ENCODE data around the gene ADGRG4.

ADGRG4 gene

DNA sequence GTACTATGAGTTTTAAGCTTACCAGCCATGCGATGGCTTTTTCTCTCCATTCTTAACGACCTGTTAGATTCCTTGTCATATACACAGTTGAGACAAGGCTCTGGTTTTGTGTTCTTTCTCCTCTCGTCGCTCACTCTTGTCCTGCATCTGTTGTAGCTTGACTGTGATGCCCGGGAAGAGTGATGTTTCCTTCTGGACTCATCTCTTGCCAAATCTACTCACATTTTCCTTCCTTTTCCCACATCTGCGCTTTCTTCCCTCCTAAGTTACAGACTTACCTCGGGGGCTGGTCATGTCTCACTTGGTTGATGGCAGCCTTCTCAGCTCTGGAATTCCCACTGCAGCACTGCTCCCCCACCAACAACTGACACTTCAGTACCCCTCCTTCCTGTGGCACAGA lies 44.7 kb upstream of the ADGRG4 start:
- Histone ChIP-seq H3K4me3 (ENCODE audit: low read length, poor library complexity, severe bottlenecking) (no peak overlapping the region), H3K4me1 (ENCODE audit: insufficient read depth, low read length, poor library complexity, severe bottlenecking) (peaks cover 29% of the 10 kb centered on the region), H4K20me1 (ENCODE audit: insufficient read depth, low read length, poor library complexity, severe bottlenecking) (no peaks in the 10 kb centered on the region), H3K4me2 (ENCODE audit: low read depth, low read length, poor library complexity, severe bottlenecking) (no peak overlapping the region), H2AFZ (ENCODE audit: low read length) (no peak overlapping the region), H3K9ac (ENCODE audit: low read depth, low read length, poor library complexity, severe bottlenecking) (no peak overlapping the region), H3K9me2 (replicated peaks; ENCODE audit: low read depth, low read length) (no peaks in the 10 kb centered on the region), H3K27me3 (ENCODE audit: insufficient read depth, low read length, poor library complexity, severe bottlenecking) (no peaks in the 10 kb centered on the region), H3K36me3 (ENCODE audit: insufficient read depth, low read length) (no peaks in the 10 kb centered on the region), H3K79me2 (ENCODE audit: insufficient read depth, low read length) (peaks cover under 1% of the 10 kb centered on the region; the same call in 1 of the 2 replicates), H3K9me3 (ENCODE audit: insufficient read depth, low read depth, low read length) (no peaks in the 10 kb centered on the region), H3F3A (ENCODE audit: low read depth) (no peaks in the 10 kb centered on the region)
- TF ChIP-seq EZH2phosphoT487 (IDR thresholded peaks at IDR 0.05; ENCODE audit: borderline replicate concordance) = no peak
- TF ChIP-seq, protein P1, sequence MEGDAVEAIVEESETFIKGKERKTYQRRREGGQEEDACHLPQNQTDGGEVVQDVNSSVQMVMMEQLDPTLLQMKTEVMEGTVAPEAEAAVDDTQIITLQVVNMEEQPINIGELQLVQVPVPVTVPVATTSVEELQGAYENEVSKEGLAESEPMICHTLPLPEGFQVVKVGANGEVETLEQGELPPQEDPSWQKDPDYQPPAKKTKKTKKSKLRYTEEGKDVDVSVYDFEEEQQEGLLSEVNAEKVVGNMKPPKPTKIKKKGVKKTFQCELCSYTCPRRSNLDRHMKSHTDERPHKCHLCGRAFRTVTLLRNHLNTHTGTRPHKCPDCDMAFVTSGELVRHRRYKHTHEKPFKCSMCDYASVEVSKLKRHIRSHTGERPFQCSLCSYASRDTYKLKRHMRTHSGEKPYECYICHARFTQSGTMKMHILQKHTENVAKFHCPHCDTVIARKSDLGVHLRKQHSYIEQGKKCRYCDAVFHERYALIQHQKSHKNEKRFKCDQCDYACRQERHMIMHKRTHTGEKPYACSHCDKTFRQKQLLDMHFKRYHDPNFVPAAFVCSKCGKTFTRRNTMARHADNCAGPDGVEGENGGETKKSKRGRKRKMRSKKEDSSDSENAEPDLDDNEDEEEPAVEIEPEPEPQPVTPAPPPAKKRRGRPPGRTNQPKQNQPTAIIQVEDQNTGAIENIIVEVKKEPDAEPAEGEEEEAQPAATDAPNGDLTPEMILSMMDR (conservative IDR thresholded peaks at IDR 0.05; ENCODE audit: low read length) = no peak

DNA sequence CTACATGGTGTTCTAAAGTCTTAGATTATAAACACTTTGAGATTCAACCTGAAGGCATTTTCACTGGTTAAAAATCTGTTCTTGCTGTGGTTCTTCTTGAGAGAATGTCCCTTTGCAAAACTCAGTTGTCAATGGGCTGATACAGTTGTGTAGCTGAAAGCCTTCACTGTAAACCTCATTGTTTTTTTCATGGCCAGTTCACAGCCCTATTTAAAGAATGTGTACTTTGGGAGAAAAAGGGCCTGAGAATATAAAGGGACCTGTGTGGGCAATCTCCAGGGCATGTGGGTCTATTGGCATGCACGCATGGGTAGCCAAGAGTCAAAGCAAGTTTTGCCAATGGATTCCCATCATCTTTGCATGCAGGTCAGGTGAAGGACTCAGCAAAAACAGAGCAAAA lies 41.8 kb upstream of the ADGRG4 start:
- Histone ChIP-seq H3K27me3 (ENCODE audit: insufficient read depth, low read length, poor library complexity, severe bottlenecking) (no peaks in the 10 kb centered on the region), H3K9me2 (replicated peaks; ENCODE audit: low read depth, low read length) (no peaks in the 10 kb centered on the region), H3K4me1 (ENCODE audit: insufficient read depth, low read length, poor library complexity, severe bottlenecking) (peaks cover 30% of the 10 kb centered on the region), H3K79me2 (ENCODE audit: insufficient read depth, low read length) (no peaks in the 10 kb centered on the region), H4K20me1 (ENCODE audit: insufficient read depth, low read length, poor library complexity, severe bottlenecking) (no peaks in the 10 kb centered on the region), H3K36me3 (ENCODE audit: insufficient read depth, low read length) (no peaks in the 10 kb centered on the region), H3F3A (ENCODE audit: low read depth) (no peaks in the 10 kb centered on the region), H3K9ac (ENCODE audit: low read depth, low read length, poor library complexity, severe bottlenecking) (peak overlapping the region; percentile 24), H3K4me3 (ENCODE audit: low read length, poor library complexity, severe bottlenecking) (peak overlapping the region; percentile 40), H3K9me3 (ENCODE audit: insufficient read depth, low read depth, low read length) (no peaks in the 10 kb centered on the region), H3K4me2 (ENCODE audit: low read depth, low read length, poor library complexity, severe bottlenecking) (peak overlapping the region; percentile 57), H2AFZ (ENCODE audit: low read length) (peak overlapping the region; percentile 81)
- TF ChIP-seq, protein P1 (conservative IDR thresholded peaks at IDR 0.05; ENCODE audit: low read length) = no peak
- TF ChIP-seq EZH2phosphoT487 (IDR thresholded peaks at IDR 0.05; ENCODE audit: borderline replicate concordance) = no peak

DNA sequence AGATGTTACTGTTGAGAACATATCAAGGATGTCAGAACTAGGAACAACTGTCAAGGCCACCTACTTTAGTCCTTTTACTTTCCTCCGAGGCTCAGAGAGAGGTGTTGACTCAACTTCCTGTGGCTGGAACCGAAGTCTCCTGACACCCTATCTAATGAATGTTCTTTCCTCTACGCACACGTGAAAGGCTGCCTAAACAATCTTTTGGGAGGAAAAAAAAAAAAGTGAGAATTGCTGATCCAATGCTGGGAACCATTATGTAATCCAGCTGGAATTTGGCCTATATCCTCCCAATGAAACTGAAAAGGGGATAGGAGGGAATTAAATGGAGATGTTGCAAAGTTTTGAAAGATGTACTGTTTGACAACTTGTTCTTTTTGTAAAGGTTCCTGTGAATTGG lies 41.2 kb upstream of the ADGRG4 start:
- TF ChIP-seq, protein P1 (conservative IDR thresholded peaks at IDR 0.05; ENCODE audit: low read length) = no peak
- TF ChIP-seq EZH2phosphoT487 (IDR thresholded peaks at IDR 0.05; ENCODE audit: borderline replicate concordance) = no peak
- H3K4me2 ChIP-seq (ENCODE audit: low read depth, low read length, poor library complexity, severe bottlenecking) = peak overlapping the region; percentile 57
- no peaks in the 10 kb centered on the region for H4K20me1 ChIP-seq (ENCODE audit: insufficient read depth, low read length, poor library complexity, severe bottlenecking)
- no peaks in the 10 kb centered on the region for H3K9me3 ChIP-seq (ENCODE audit: insufficient read depth, low read depth, low read length)
- no peaks in the 10 kb centered on the region for H3K79me2 ChIP-seq (ENCODE audit: insufficient read depth, low read length)
- H3K27me3 ChIP-seq (ENCODE audit: insufficient read depth, low read length, poor library complexity, severe bottlenecking) = no peaks in the 10 kb centered on the region
- H3K9me2 ChIP-seq (replicated peaks; ENCODE audit: low read depth, low read length) = no peaks in the 10 kb centered on the region
- peak overlapping the region; percentile 81 for H2AFZ ChIP-seq (ENCODE audit: low read length)
- H3K9ac ChIP-seq (ENCODE audit: low read depth, low read length, poor library complexity, severe bottlenecking) = peak overlapping the region; percentile 24
- H3K36me3 ChIP-seq (ENCODE audit: insufficient read depth, low read length) = no peaks in the 10 kb centered on the region
- H3K4me3 ChIP-seq (ENCODE audit: low read length, poor library complexity, severe bottlenecking) = peak overlapping the region; percentile 40
- peaks cover 30% of the 10 kb centered on the region for H3K4me1 ChIP-seq (ENCODE audit: insufficient read depth, low read length, poor library complexity, severe bottlenecking)
- no peaks in the 10 kb centered on the region for H3F3A ChIP-seq (ENCODE audit: low read depth)

All from Loucy (cell line).